HepG2 (cell line): Measurements from ENCODE around the gene PEAK3. TPM values are rescaled to one million over a fixed set of nuclear protein-coding genes. Genes with fewer than 3 reads are reported as not detected.

ENCODE experiments used
- ARID3A ChIP-seq: IDR thresholded peaks from 2 replicates; pipeline ENCODE4 v1.6.1; 2012; ENCODE audit warnings: low read depth, low read length, improper control_type of control experiment
- ELF4 ChIP-seq: sonication (generic); formaldehyde crosslinking; IDR thresholded peaks from 2 replicates; pipeline ENCODE4 v1.5.0; 2020; ENCODE audit warnings: missing genetic modification reagents, mild to moderate bottlenecking, moderate library complexity, borderline replicate concordance
- GLI4 ChIP-seq: sonication (generic); formaldehyde crosslinking; IDR thresholded peaks from 2 replicates; pipeline ENCODE4 v1.5.1; 2020; ENCODE audit warnings: missing genetic modification reagents, mild to moderate bottlenecking, moderate library complexity, borderline replicate concordance
- GMEB1 ChIP-seq: sonication (generic); formaldehyde crosslinking; IDR thresholded peaks from 2 replicates; pipeline ENCODE4 v1.5.1; 2020; ENCODE audit warnings: missing genetic modification reagents, mild to moderate bottlenecking, borderline replicate concordance
- ISL2 ChIP-seq: sonication (generic); formaldehyde crosslinking; IDR thresholded peaks from 2 replicates; pipeline ENCODE4 v1.5.0; 2020; ENCODE audit warnings: missing genetic modification reagents
- MEIS1 ChIP-seq: sonication (generic); formaldehyde crosslinking; IDR thresholded peaks from 2 replicates; pipeline ENCODE4 v1.9.0; 2021; ENCODE audit warnings: mild to moderate bottlenecking, missing genetic modification reagents, moderate library complexity, borderline replicate concordance
- MTF1 ChIP-seq: sonication (generic); formaldehyde crosslinking; IDR thresholded peaks from 2 replicates; pipeline ENCODE4 v1.5.0; 2020; ENCODE audit warnings: missing genetic modification reagents
- NR2F6 ChIP-seq, 2 experiments: IDR thresholded peaks; 2 replicates each; pipeline ENCODE4 v1.6.1; 2016; ENCODE audit warnings: antibody characterized with exemption in 1 of 2, mild to moderate bottlenecking in 1 of 2
- PAF1 ChIP-seq: IDR thresholded peaks from 2 replicates; pipeline ENCODE4 v1.6.1; 2016; ENCODE audit warnings: missing genetic modification reagents, missing compliant biosample characterization
- RORA ChIP-seq: sonication (generic); formaldehyde crosslinking; IDR thresholded peaks from 2 replicates; pipeline ENCODE4 v1.5.0; 2020; ENCODE audit warnings: mild to moderate bottlenecking, missing genetic modification reagents, moderate library complexity
- SALL2 ChIP-seq: sonication (generic); formaldehyde crosslinking; IDR thresholded peaks from 2 replicates; pipeline ENCODE4 v1.8.1; 2023; ENCODE audit warnings: mild to moderate bottlenecking, missing genetic modification reagents, inconsistent platforms
- TCF7 ChIP-seq: sonication (generic); IDR thresholded peaks from 2 replicates; pipeline ENCODE4 v1.6.1; 2016; ENCODE audit warnings: antibody characterized with exemption, low read depth
- TP53 ChIP-seq: sonication (generic); formaldehyde crosslinking; conservative IDR thresholded peaks from 2 replicates; pipeline ENCODE4 v1.4.0; 2020; ENCODE audit warnings: missing genetic modification reagents
- TRIM24 ChIP-seq: sonication (generic); formaldehyde crosslinking; IDR thresholded peaks from 2 replicates; pipeline ENCODE4 v1.8.0; 2022; ENCODE audit warnings: mild to moderate bottlenecking, missing genetic modification reagents
- ZBTB38 ChIP-seq: sonication (generic); formaldehyde crosslinking; IDR thresholded peaks from 2 replicates; pipeline ENCODE4 v1.5.1; 2020; ENCODE audit warnings: mild to moderate bottlenecking, missing genetic modification reagents
- ZIK1 ChIP-seq: sonication (generic); formaldehyde crosslinking; IDR thresholded peaks from 2 replicates; pipeline ENCODE4 v1.5.0; 2020; ENCODE audit warnings: mild to moderate bottlenecking, low read depth, missing genetic modification reagents, borderline replicate concordance
- ZNF124 ChIP-seq: sonication (generic); formaldehyde crosslinking; IDR thresholded peaks from 2 replicates; pipeline ENCODE4 v1.4.0; 2020; ENCODE audit warnings: missing genetic modification reagents
- ZNF235 ChIP-seq: sonication (generic); formaldehyde crosslinking; IDR thresholded peaks from 2 replicates; pipeline ENCODE4 v1.8.1; 2023; ENCODE audit warnings: mild to moderate bottlenecking, missing genetic modification reagents, borderline replicate concordance
- ZNF441 ChIP-seq: sonication (generic); formaldehyde crosslinking; IDR thresholded peaks from 2 replicates; pipeline ENCODE4 v1.7.0; 2021; ENCODE audit warnings: missing genetic modification reagents, borderline replicate concordance
- ZNF501 ChIP-seq: sonication (generic); formaldehyde crosslinking; IDR thresholded peaks from 2 replicates; pipeline ENCODE4 v1.5.1; 2020; ENCODE audit warnings: mild to moderate bottlenecking, moderate library complexity, missing genetic modification reagents
- ZNF564 ChIP-seq: sonication (generic); formaldehyde crosslinking; IDR thresholded peaks from 2 replicates; pipeline ENCODE4 v1.8.1; 2023; ENCODE audit warnings: mild to moderate bottlenecking, missing genetic modification reagents
- ZNF576 ChIP-seq: sonication (generic); formaldehyde crosslinking; IDR thresholded peaks from 2 replicates; pipeline ENCODE4 v1.4.0; 2020; ENCODE audit warnings: mild to moderate bottlenecking, missing genetic modification reagents
- ZNF577 ChIP-seq: sonication (generic); formaldehyde crosslinking; IDR thresholded peaks from 2 replicates; pipeline ENCODE4 v1.4.0; 2020; ENCODE audit warnings: mild to moderate bottlenecking, low read depth, missing genetic modification reagents, borderline replicate concordance
- ZNF773 ChIP-seq: sonication (generic); formaldehyde crosslinking; IDR thresholded peaks from 2 replicates; pipeline ENCODE4 v1.4.0; 2020; ENCODE audit warnings: missing genetic modification reagents, borderline replicate concordance
- ZSCAN5A ChIP-seq: sonication (generic); formaldehyde crosslinking; IDR thresholded peaks from 2 replicates; pipeline ENCODE4 v1.8.0; 2022; ENCODE audit warnings: mild to moderate bottlenecking, missing genetic modification reagents, borderline replicate concordance
- polyA plus RNA-seq, 8 experiments: library from polyadenylated mRNA; depleted of rRNA in 3 of 8; stranded (reverse) in 7 of 8; unstranded in 1 of 8; fragments of >200 nt; fragmentation: Illumina TruSeq in 4 of 8; extraction: Trizol in 4 of 8; gene quantifications; 2 replicates each; pipeline versions ENCODE4 v1.2.1 to v1.2.3, GENCODE V29; 2011 to 2016; ENCODE audit warnings: low read depth in 4 of 8, missing spikeins in 1 of 8, mixed read lengths in 1 of 8; ENCODE audit not compliant: insufficient read depth in 1 of 8
- total RNA-seq, 5 experiments: library from RNA; depleted of rRNA; stranded (reverse); fragments of >200 nt; fragmentation: Illumina TruSeq; extraction: Trizol; gene quantifications; 2 replicates each; pipeline ENCODE4 v1.2.3, GENCODE V29; 2016; ENCODE audit warnings: low read depth in 1 of 5

The PEAK3 gene
- total and polyA plus RNA-seq, 2 of the 13 experiments (the other 11 are each of a cell fraction or from before 2014, with no cell fraction given): not detected

- TF ChIP-seq ARID3A (peak; percentile 41; the same call in 1 of the 2 replicates), ZNF501 (CRISPR knock-in tag) (peak; percentile 96), ZNF577 (no peak), ZBTB38 (CRISPR knock-in tag) (peak; percentile 90), ZNF441 (CRISPR knock-in tag) (peak; percentile 96), ZNF576 (CRISPR knock-in tag) (peak; percentile 64; the same call in 1 of the 2 replicates), ZIK1 (peak; percentile 99), ZSCAN5A (CRISPR knock-in tag) (peak; percentile 93; the same call in 1 of the 2 replicates), ELF4 (CRISPR knock-in tag) (no peak; the same call in 1 of the 2 replicates), RORA (CRISPR knock-in tag) (no peak), ZNF773 (CRISPR knock-in tag) (no peak), ZNF564 (CRISPR knock-in tag) (0 out of 2 replicates have a peak, but pooled peaks have one; percentile 19), GMEB1 (CRISPR knock-in tag) (peak; percentile 88), MEIS1 (CRISPR knock-in tag) (peak; percentile 73; the same call in 1 of the 2 replicates), SALL2 (peak; percentile 91; the same call in 1 of the 2 replicates), GLI4 (CRISPR knock-in tag) (no peak), MTF1 (no peak), PAF1 (CRISPR knock-in tag) (no peak), TCF7 (no peak), ISL2 (CRISPR knock-in tag) (peak; percentile 58), ZNF124 (CRISPR knock-in tag) (peak; percentile 80; the same call in 1 of the 2 replicates), TRIM24 (CRISPR knock-in tag) (no peak), TP53 (CRISPR knock-in tag) (peak; percentile 83), NR2F6 (IDR thresholded peaks at IDR 0.05) (no peak), NR2F6 (CRISPR knock-in tag; IDR thresholded peaks at IDR 0.05) (peak; percentile 56), ZNF235 (peak; percentile 92)
Measured at GRCh38 chr19:2236314-2237050, 45.5 kb downstream of the PEAK3 start, which contains the start of the genes PLEKHJ1 and SF3A2 (continued).
